Epithelial cell of proximal tubule (primary cell): ENCODE measurements around the gene MYH10. TPM values are rescaled to one million over a fixed set of nuclear protein-coding genes. Genes with fewer than 3 reads are reported as not detected.

Experiments
- DNase-seq: peaks from one replicate; pipeline ENCODE4 v3.0.0-alpha.2; 2011; ENCODE audit warnings: low read depth
- H3K4me3 ChIP-seq: 2 replicates; pipeline ENCODE4 v1.5.1; 2011; ENCODE audit warnings: low read depth, mild to moderate bottlenecking, low read length
- total RNA-seq: library from RNA; depleted of rRNA; stranded (reverse); fragments of >200 nt; gene quantifications from 2 replicates; pipeline ENCODE4 v1.2.3, GENCODE V29; 2015
- TF ChIP-seq, protein P1 (sequence below): conservative IDR thresholded peaks from 2 replicates; pipeline ENCODE4 v1.5.1; 2012; ENCODE audit warnings: low read depth, mild to moderate bottlenecking, low read length

MYH10 gene
- total RNA-seq, 1 donor from 2014 or later, result 71.1 TPM

DNA sequence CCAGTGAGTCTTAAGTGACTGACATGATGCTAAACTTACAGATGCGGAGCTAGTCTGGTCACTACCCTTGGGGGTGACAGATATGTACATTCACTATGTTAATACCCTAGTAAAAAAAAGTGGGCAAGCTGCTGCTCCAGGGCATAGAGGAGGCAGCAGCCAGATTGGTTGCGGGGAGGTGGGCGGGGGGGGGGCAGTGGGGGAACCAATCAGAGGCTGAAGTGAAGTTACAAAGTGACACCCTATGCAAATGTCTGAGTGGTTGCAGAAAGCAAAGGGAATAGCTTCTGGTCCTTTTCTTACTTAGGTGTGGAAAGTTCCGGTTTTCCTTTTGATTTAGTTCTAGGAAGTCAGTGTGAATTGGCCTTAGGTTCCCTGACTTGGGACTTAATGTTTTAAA is 182.7 kb downstream of the MYH10 start:
- H3K4me3 ChIP-seq, result no peak overlapping the region
- DNase-seq, result no peak
- TF ChIP-seq, protein P1, sequence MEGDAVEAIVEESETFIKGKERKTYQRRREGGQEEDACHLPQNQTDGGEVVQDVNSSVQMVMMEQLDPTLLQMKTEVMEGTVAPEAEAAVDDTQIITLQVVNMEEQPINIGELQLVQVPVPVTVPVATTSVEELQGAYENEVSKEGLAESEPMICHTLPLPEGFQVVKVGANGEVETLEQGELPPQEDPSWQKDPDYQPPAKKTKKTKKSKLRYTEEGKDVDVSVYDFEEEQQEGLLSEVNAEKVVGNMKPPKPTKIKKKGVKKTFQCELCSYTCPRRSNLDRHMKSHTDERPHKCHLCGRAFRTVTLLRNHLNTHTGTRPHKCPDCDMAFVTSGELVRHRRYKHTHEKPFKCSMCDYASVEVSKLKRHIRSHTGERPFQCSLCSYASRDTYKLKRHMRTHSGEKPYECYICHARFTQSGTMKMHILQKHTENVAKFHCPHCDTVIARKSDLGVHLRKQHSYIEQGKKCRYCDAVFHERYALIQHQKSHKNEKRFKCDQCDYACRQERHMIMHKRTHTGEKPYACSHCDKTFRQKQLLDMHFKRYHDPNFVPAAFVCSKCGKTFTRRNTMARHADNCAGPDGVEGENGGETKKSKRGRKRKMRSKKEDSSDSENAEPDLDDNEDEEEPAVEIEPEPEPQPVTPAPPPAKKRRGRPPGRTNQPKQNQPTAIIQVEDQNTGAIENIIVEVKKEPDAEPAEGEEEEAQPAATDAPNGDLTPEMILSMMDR, result no peak

DNA sequence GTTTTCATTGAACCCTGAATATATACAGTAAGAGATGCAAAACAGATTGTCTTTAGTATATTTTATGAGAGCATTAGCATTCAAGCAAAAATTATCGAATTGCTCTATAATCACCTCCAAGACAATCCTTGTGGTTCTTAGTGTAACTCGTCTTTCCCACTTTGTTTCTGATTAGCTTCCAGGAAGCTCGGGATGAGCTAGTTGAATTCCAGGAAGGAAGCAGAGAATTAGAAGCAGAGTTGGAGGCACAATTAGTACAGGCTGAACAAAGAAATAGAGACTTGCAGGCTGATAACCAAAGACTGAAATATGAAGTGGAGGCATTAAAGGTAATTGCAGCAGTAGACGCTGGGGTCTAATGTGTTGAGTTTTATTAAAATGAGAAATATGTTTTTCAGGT is 185.0 kb downstream of the MYH10 start:
- H3K4me3 ChIP-seq, result no peak overlapping the region
- DNase-seq, result no peak
- TF ChIP-seq, protein P1, result no peak

DNA sequence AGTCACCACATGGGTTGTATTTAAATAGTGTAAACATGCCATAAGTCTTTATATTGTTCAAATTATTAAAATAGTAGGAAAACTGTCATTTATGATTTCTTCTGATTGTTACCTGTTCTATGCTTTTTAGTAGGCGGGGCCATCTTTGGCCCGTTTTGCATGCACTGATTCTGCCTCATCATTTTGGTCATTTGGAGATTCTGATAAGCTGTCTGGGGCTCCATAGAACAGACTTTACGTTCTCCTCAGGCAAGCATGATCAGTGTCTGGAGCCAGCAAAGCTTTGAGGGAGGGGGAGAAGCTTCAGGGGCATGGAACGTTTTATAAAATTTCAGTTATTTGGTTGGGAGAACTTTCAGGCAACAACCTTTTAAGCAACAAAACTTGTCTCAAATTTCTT is 186.0 kb downstream of the MYH10 start:
- no peak overlapping the region for H3K4me3 ChIP-seq
- TF ChIP-seq, protein P1, result no peak
- DNase-seq, result no peak

DNA sequence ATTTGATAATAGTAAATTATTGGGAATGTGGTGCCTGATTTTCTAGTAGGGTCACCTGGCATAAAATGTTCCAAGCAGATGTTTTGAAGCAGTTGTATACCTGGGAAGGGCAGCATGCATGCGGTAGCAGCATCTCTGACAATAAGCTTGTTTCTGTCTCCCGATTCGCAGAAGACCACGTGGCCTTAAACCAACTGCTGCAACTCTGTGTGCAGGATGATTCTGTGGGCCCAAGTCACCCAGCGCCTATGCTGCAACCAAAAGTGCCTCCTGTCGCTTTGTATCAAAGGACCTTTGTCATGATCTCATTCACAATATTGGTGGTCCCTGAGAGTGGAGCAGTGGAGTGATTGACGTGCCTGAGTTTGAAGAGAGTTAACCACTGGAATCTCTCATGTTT is 186.8 kb downstream of the MYH10 start:
- no peak overlapping the region for H3K4me3 ChIP-seq
- TF ChIP-seq, protein P1, result no peak
- DNase-seq, result no peak

DNA sequence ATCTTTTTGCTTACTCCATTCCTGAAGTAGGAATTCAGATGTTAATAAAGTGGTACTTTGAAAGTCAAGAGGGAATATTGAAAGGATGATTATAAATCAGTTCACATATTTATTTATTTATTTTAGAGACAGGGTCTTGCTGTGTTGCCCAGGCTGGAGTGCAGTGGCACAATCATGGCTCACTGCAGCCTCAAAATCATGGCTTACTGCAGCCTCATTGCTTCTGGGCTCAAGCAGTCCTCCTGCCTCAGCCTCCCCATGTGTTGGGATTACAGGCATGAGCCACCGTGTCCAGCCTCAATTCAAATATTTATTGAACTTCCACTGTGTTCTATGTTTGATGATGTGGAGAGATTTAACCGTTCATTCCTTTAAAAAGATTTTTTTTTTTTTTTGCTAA is 188.2 kb downstream of the MYH10 start:
- DNase-seq, result no peak
- TF ChIP-seq, protein P1, result no peak
- no peak overlapping the region for H3K4me3 ChIP-seq

DNA sequence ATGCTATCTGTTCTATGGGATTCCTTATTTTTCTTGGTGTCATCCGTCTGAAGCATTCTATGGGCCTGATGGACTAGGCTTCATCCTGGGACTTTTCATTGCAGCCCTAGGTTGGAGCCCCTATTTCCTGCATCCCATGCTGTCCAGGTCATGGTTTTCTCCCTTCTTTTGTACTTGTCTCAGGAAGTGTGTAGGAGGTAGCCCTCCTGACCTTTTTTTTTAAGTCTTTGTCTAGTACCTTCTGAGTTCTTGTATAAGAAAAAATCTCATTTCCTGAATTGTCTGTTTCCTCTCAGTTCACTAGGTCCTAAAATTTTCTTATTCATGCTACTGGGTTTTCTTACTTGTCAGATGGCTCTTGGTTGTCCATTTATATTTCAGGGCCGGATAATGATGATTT is 188.8 kb downstream of the MYH10 start:
- no peak for DNase-seq
- H3K4me3 ChIP-seq, result no peak overlapping the region
- TF ChIP-seq, protein P1, result no peak

DNA sequence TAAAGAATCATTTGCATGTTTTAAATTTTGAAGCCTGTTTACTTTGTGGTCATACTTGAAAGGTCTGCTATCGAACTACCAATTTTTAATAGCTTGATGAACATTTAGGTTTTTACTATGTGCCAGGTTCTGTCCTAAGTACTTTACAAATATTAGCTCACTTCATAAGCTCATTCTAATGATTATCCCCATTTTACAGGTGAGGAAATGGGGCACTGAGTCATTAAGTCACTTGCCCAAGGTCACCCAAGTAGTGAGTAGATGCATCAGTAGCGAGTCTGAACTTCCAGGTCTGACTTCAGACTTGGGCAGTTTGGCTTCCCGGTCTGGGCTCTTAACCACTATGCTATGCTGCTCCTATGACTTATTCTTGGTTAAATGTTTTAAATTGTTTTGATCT is 190.8 kb downstream of the MYH10 start:
- DNase-seq, result no peak
- no peak overlapping the region for H3K4me3 ChIP-seq
- TF ChIP-seq, protein P1, result no peak
